IPS-18c (cell line): ENCODE results near the gene LRP1.

Experiments used
- H3K4me3 ChIP-seq: 2 replicates; pipeline ENCODE4 v1.7.0; 2013; ENCODE audit warnings: low read depth, mild to moderate bottlenecking, low read length, moderate library complexity; ENCODE audit not compliant: insufficient read depth
- H3K9me3 ChIP-seq: one replicate; pipeline ENCODE4 v1.6.1; 2013; ENCODE audit warnings: mild to moderate bottlenecking, low read length, moderate library complexity; ENCODE audit not compliant: control insufficient read depth, insufficient read depth

Gene LRP1

DNA sequence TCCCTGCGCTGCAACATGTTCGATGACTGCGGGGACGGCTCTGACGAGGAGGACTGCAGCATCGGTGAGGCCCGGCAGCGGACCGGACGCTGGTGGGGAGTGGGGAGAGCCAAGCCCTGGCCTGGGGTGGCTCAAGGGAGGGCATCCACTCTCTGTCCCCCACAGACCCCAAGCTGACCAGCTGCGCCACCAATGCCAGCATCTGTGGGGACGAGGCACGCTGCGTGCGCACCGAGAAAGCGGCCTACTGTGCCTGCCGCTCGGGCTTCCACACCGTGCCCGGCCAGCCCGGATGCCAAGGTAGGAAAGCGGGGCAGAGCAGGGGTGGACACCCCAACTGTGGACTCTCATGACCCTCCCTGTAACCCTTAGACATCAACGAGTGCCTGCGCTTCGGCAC, 76.9 kb downstream of the LRP1 start:
- H3K9me3 ChIP-seq, result no peaks in the 10 kb centered on the region
- no peak overlapping the region for H3K4me3 ChIP-seq

GRCh38 chr12:57205931-57206330, 77.6 kb downstream of the LRP1 start:
- H3K9me3 ChIP-seq, result no peaks in the 10 kb centered on the region
- no peak overlapping the region for H3K4me3 ChIP-seq

GRCh38 chr12:57207731-57208630, 79.7 kb downstream of the LRP1 start:
- H3K9me3 ChIP-seq, result no peaks in the 10 kb centered on the region
- no peak overlapping the region for H3K4me3 ChIP-seq

DNA sequence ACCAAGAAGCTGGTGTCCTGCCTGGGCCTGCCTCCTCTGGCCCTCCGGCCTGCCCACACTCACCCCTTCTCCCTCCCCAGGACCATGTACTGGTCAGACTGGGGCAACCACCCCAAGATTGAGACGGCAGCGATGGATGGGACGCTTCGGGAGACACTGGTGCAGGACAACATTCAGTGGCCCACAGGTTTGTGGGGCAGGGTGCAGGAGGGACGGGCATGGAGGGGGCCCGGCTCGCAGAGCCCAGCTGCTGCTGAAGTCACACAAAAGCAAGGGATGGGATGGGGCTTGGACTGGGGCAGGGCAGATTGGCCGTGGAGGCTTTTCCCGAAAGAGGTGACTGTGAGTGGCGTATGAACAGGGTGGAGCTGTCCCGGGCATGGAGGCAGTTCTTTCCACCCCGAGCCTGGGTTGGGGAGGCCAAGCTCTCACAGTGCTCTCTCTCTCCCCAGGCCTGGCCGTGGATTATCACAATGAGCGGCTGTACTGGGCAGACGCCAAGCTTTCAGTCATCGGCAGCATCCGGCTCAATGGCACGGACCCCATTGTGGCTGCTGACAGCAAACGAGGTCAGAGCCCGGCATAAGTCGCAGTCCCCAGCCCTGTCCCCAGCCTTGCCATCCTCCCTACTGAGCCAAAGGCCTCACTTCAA, 80.5 kb downstream of the LRP1 start:
- Histone ChIP-seq H3K9me3 (no peaks in the 10 kb centered on the region), H3K4me3 (no peak overlapping the region)

DNA sequence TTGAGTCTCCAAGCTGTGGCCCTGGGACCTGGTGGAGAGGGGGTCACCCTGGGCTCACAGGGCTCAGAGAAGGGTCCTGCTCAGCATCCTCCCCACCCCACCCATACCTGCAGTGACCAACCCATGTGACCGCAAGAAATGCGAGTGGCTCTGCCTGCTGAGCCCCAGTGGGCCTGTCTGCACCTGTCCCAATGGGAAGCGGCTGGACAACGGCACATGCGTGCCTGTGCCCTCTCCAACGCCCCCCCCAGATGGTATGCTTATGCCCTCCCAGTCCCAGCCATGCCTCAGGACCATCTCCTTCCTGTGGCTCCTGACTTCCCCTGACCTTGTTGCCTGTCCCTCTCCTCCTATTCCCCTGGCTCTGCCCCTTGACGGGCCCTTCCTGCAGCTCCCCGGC, 81.6 kb downstream of the LRP1 start:
- Histone ChIP-seq H3K4me3 (no peak overlapping the region), H3K9me3 (no peaks in the 10 kb centered on the region)

DNA sequence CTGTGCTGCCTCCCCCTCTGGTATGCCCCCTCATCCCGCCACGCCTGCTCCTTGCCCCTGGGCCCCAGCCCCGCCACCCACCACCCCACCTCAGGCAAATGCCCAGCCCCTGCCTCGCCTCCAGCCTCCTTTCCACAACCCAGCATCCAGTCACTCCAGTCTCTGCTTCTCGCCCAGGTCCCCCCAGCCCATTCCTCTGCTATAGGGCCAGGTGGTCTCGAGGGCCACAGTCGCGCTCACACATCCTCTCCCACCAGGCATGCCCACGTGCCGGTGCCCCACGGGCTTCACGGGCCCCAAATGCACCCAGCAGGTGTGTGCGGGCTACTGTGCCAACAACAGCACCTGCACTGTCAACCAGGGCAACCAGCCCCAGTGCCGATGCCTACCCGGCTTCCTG, 82.2 kb downstream of the LRP1 start:
- Histone ChIP-seq H3K4me3 (no peak overlapping the region), H3K9me3 (no peaks in the 10 kb centered on the region)

DNA sequence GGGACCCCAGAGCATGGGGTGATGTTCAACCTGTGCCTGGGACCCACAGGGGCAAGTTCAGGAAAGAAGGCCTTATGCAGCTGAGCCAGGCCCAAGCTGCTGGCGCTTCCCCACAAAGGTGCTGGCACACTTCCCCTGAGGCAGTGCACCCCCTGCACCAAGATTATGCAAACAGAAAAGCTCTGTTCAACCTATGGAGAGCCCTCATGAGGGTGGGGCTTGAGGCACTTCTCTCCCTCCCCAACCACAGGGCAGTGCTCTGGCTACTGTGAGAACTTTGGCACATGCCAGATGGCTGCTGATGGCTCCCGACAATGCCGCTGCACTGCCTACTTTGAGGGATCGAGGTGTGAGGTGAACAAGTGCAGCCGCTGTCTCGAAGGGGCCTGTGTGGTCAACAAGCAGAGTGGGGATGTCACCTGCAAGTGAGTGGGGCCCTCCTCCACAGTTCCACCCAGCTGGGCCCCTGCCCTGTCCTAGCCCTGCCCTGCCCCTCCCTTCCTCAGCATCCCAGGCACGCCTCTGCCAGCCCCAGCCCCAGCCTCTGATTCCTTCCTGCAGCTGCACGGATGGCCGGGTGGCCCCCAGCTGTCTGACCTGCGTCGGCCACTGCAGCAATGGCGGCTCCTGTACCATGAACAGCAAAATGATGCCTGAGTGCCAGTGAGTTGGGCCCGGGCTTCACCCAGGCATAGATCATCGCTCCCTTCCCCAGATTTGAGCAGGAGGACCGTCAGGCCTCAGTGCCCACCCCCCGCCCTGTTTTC, 82.8 kb downstream of the LRP1 start:
- no peaks in the 10 kb centered on the region for H3K9me3 ChIP-seq
- no peak overlapping the region for H3K4me3 ChIP-seq

GRCh38 chr12:57211791-57212700, 83.8 kb downstream of the LRP1 start:
- no peaks in the 10 kb centered on the region for H3K9me3 ChIP-seq
- no peak overlapping the region for H3K4me3 ChIP-seq

DNA sequence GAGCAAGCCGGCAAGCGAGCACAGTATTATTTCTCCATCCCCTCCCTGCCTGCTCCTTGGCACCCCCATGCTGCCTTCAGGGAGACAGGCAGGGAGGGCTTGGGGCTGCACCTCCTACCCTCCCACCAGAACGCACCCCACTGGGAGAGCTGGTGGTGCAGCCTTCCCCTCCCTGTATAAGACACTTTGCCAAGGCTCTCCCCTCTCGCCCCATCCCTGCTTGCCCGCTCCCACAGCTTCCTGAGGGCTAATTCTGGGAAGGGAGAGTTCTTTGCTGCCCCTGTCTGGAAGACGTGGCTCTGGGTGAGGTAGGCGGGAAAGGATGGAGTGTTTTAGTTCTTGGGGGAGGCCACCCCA, 84.4 kb downstream of the LRP1 start:
- H3K9me3 ChIP-seq, result peaks cover 2% of the 10 kb centered on the region
- H3K4me3 ChIP-seq, result no peak overlapping the region; the same call in 1 of the 2 replicates

DNA sequence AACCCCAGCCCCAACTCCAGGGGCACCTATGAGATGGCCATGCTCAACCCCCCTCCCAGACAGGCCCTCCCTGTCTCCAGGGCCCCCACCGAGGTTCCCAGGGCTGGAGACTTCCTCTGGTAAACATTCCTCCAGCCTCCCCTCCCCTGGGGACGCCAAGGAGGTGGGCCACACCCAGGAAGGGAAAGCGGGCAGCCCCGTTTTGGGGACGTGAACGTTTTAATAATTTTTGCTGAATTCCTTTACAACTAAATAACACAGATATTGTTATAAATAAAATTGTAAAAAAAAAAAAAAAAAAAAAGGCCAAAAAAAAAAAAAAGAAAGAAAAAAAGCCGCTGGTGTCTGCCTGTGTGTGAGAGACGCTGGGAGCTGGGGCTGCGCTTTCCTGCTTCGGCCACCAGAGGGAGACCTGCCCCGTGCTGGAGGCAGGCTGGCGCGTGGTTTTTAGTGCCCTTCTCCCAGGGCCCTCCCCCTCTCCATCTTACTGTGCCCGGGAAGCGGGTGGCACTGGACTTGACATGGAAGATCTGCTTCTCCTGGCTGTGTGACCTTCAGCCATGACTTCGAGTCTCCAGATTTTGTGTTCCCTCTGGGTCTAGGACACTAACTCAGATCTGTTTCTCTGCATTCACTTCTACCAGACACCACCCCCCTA, 84.9 kb downstream of the LRP1 start:
- Histone ChIP-seq H3K4me3 (no peak overlapping the region; the same call in 1 of the 2 replicates), H3K9me3 (peaks cover 2% of the 10 kb centered on the region)

GRCh38 chr12:57213763-57214397, 85.6 kb downstream of the LRP1 start:
- Histone ChIP-seq H3K4me3 (no peak overlapping the region), H3K9me3 (peaks cover 2% of the 10 kb centered on the region)

DNA sequence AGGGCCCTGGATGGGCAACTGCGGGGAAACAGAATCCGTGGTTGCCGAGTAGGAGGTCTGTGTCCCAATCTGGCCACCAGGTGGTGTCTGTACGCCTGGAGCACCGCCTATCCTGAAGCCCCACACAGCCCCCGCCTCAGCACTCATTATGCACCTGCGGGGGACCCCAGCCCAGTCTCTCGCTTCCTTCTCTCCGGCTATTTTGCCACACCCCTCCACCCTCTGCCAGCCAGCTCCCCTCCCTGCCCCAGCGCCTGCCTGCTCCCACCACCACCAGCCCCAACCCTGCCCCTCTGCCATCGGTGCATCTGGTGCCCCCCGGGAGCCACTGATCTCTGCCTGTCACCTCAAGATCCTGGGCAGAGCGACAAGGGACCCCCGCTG, 86.1 kb downstream of the LRP1 start:
- Histone ChIP-seq H3K9me3 (peaks cover 2% of the 10 kb centered on the region), H3K4me3 (no peak overlapping the region)

DNA sequence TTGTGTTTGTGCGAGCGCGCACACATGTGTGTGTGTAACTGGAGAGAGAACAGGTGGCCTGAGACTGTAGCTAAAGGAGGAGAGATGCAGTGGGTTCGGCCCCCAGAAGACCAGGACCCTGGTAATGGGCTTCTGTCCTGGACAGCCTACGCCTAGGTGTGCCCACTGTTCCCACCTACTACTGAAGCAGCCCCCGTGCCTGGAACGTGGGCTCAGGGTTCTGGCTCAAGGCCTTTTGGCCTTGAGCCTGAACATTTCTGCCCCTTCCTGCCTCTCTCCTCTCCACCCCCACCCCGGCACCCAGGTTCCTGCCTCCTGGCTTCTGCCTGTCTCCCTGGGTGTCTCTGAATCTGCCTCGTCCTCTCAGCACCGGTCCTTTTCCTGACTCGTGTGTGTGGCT, 86.8 kb downstream of the LRP1 start:
- peaks cover 2% of the 10 kb centered on the region for H3K9me3 ChIP-seq
- H3K4me3 ChIP-seq, result no peak overlapping the region

DNA sequence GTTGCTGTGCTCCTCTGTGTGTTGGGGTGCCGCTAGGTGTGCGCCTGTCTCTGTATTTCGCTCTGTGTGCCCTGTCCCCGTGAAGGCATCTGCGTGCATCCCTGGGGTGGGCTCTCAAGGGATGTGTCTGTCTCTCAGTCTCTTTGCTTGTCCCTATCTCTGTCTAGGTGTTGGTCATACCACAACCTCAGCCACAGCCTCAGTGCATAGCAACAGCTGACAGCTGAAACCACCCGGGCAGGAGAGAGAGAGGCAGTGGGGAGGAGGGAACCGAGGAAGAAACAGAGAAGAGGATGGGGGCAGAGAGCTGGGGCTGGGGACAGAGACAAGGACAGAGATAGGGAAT, 87.4 kb downstream of the LRP1 start:
- Histone ChIP-seq H3K9me3 (peaks cover 2% of the 10 kb centered on the region), H3K4me3 (no peak overlapping the region)

DNA sequence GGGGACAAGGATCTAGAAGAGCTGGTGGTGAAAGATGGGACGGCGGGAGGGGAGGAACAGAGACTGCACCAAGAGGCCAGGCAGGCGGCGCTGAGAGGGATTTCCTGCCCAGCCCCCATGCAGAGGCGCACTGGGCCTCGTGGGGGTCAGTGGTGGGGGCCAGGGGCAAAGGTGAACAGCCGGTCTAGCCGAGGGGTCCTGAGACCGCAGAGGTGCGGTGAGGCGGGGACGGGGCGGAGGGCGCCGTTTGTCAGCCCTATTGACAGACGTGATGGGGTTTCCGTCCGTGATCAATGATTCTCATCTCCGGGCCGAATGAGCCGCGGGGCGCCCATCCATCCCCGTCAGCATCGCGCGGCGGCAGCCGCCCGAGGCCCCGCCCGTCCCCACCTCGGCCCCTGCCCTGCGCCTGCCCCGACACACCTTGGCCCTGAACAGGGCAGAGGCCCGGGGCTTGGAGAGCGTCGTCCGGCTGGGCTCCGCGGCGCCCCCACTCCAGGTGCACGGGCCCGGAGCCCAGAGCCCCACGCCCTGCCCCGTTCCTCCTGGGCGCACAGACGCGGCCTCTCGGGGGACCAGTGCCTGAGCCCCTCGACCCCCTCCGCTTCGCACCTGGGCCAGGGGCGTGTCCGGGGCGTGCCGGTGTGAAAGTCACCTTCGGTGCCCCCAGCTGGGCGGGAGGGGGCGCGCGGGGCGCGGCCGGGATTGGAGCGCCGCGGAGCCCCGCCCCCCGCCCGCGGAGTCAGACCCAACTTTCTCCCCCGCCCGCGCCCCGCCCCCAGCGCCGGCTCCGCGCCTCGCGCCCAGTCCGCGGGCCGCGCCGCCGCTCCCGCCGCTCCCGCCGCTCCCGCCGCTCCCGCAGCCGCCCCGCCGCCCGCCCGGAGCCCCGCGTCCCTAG, 88.0 kb downstream of the LRP1 start, which contains the start of gene NXPH4:
Gene NXPH4, plus strand, starts transcription at position 781 of the 898 bp plus-strand sequence. CDS start 176 bp downstream, outside the sequence.
- H3K9me3 ChIP-seq, result peaks cover 2% of the 10 kb centered on the region
- peak within 1 kb of the TSS; percentile 58 for H3K4me3 ChIP-seq
